MM.1S (cell line): ENCODE measurements around the gene OSGIN1.

Experiments used
- DNase-seq: peaks from one replicate; pipeline ENCODE4 v3.0.0-alpha.2; 2015
- H2AFZ ChIP-seq: fragments of 300-600 bp; sonication (generic); 2 replicates; pipeline ENCODE4 v1.6.0; 2016; ENCODE audit warnings: antibody characterized with exemption, low read length
- H3F3A ChIP-seq: fragments of 300-600 bp; sonication (generic); 2 replicates; pipeline ENCODE4 v1.6.1; 2016; ENCODE audit warnings: mild to moderate bottlenecking, antibody characterized with exemption, low read length, moderate library complexity, mixed read lengths; ENCODE audit not compliant: insufficient read depth
- H3K27ac ChIP-seq: fragments of 300-600 bp; sonication (generic); 2 replicates; pipeline ENCODE4 v1.5.1; 2016; ENCODE audit warnings: mild to moderate bottlenecking, low read length
- H3K27me3 ChIP-seq: fragments of 300-600 bp; sonication (generic); replicated peaks from 2 replicates; pipeline ENCODE4 v1.6.0; 2016; ENCODE audit warnings: low read length; ENCODE audit not compliant: insufficient read depth
- H3K36me3 ChIP-seq: fragments of 300-600 bp; sonication (generic); replicated peaks from 2 replicates; pipeline ENCODE4 v1.6.1; 2016; ENCODE audit warnings: mild to moderate bottlenecking, low read length, mixed read lengths; ENCODE audit not compliant: insufficient read depth
- H3K4me1 ChIP-seq: fragments of 300-600 bp; sonication (generic); 2 replicates; pipeline ENCODE4 v1.6.1; 2016; ENCODE audit warnings: low read length, mixed read lengths
- H3K4me2 ChIP-seq: fragments of 300-600 bp; sonication (generic); 2 replicates; pipeline ENCODE4 v1.6.0; 2016; ENCODE audit warnings: low read depth, low read length
- H3K4me3 ChIP-seq: fragments of 300-600 bp; sonication (generic); 2 replicates; pipeline ENCODE4 v1.5.1; 2016; ENCODE audit warnings: low read length, mixed read lengths
- H3K79me2 ChIP-seq: fragments of 300-600 bp; sonication (generic); 2 replicates; pipeline ENCODE4 v1.6.1; 2016; ENCODE audit warnings: mixed run types, low read length, mixed read lengths
- H3K9ac ChIP-seq: fragments of 300-600 bp; sonication (generic); 2 replicates; pipeline ENCODE4 v1.6.1; 2016; ENCODE audit warnings: low read length, mixed read lengths
- H3K9me2 ChIP-seq: fragments of 300-600 bp; sonication (generic); replicated peaks from 2 replicates; pipeline ENCODE4 v1.6.1; 2016; ENCODE audit warnings: mild to moderate bottlenecking, low read length, mixed read lengths; ENCODE audit not compliant: insufficient read depth
- H3K9me3 ChIP-seq: fragments of 300-600 bp; sonication (generic); replicated peaks from 2 replicates; pipeline ENCODE4 v1.6.1; 2016; ENCODE audit warnings: mild to moderate bottlenecking, low read length, mixed read lengths; ENCODE audit not compliant: insufficient read depth
- H4K20me1 ChIP-seq: fragments of 300-600 bp; sonication (generic); 2 replicates; pipeline ENCODE4 v1.6.1; 2016; ENCODE audit warnings: mild to moderate bottlenecking, low read length, moderate library complexity, mixed read lengths; ENCODE audit not compliant: insufficient read depth
- CTCF ChIP-seq: fragments of 300-600 bp; sonication (generic); IDR thresholded peaks from 2 replicates; pipeline ENCODE4 v1.5.1; 2016; ENCODE audit warnings: antibody characterized with exemption, low read length, mixed read lengths
- EZH2 ChIP-seq: fragments of 300-600 bp; sonication (generic); optimal IDR thresholded peaks from 2 replicates; pipeline ENCODE3; 2017; ENCODE audit warnings: low read depth, mild to moderate bottlenecking, antibody characterized with exemption, low read length, mixed read lengths
- EZH2phosphoT487 ChIP-seq: fragments of 300-600 bp; sonication (generic); IDR thresholded peaks from 2 replicates; pipeline ENCODE4 v1.6.1; 2018; ENCODE audit warnings: antibody characterized with exemption, low read length

OSGIN1 gene

GRCh38 chr16:83951544-83951943 is 1.5 kb upstream of the OSGIN1 start:
- H3K36me3 ChIP-seq = no peaks in the 10 kb centered on the region
- H4K20me1 ChIP-seq = no peaks in the 10 kb centered on the region
- no peaks in the 10 kb centered on the region for H3K79me2 ChIP-seq
- H3K4me1 ChIP-seq = 0 out of 2 replicates have a peak, but pooled peaks cover 2% of the 10 kb centered on the region
- no peak overlapping the region for H3K9ac ChIP-seq
- DNase-seq = no peak
- no peaks in the 10 kb centered on the region for H3F3A ChIP-seq
- H3K4me2 ChIP-seq = no peak overlapping the region
- H3K9me3 ChIP-seq = no peaks in the 10 kb centered on the region
- no peak overlapping the region for H3K4me3 ChIP-seq
- 0 out of 2 replicates have a peak, but pooled peaks cover 8% of the 10 kb centered on the region for H3K27me3 ChIP-seq
- no peaks in the 10 kb centered on the region for H3K9me2 ChIP-seq
- H2AFZ ChIP-seq = no peak overlapping the region
- no peak overlapping the region for H3K27ac ChIP-seq
- no peak for TF ChIP-seq EZH2
- no peak for TF ChIP-seq EZH2phosphoT487
- TF ChIP-seq CTCF = no peak

- Histone ChIP-seq H3K4me1 (0 out of 2 replicates have a peak, but pooled peaks cover 2% of the 10 kb centered on the region), H3K79me2 (no peaks in the 10 kb centered on the region), H3K4me3 (no peak overlapping the region), H3F3A (no peaks in the 10 kb centered on the region), H3K27ac (no peak overlapping the region), H3K9ac (no peak overlapping the region), H3K36me3 (no peaks in the 10 kb centered on the region), H3K27me3 (no peaks in the 10 kb centered on the region), H4K20me1 (no peaks in the 10 kb centered on the region), H3K9me2 (no peaks in the 10 kb centered on the region), H2AFZ (peak overlapping the region; percentile 67; the same call in 1 of the 2 replicates), H3K4me2 (peak overlapping the region; percentile 92; the same call in 1 of the 2 replicates), H3K9me3 (no peaks in the 10 kb centered on the region)
- DNase-seq = no peak
- TF ChIP-seq EZH2phosphoT487 (no peak), EZH2 (no peak), CTCF (no peak)
Observed at GRCh38 chr16:83952587-83952939, 477 bp upstream of the OSGIN1 start.

GRCh38 chr16:83953796-83954576 is 946 bp downstream of the OSGIN1 start:
- H3K9me2 ChIP-seq = no peaks in the 10 kb centered on the region
- H4K20me1 ChIP-seq = no peaks in the 10 kb centered on the region
- peak overlapping the region; percentile 92 for H3K4me2 ChIP-seq
- peak; percentile 66 for DNase-seq
- H3K9me3 ChIP-seq = no peaks in the 10 kb centered on the region
- peak; percentile 62 for TF ChIP-seq CTCF
- no peak for TF ChIP-seq EZH2
- peak overlapping the region; percentile 51; the same call in 1 of the 2 replicates for H3K9ac ChIP-seq
- H3K79me2 ChIP-seq = no peaks in the 10 kb centered on the region
- no peaks in the 10 kb centered on the region for H3K27me3 ChIP-seq
- H3K36me3 ChIP-seq = no peaks in the 10 kb centered on the region
- peak overlapping the region; percentile 25; the same call in 1 of the 2 replicates for H3K27ac ChIP-seq
- no peaks in the 10 kb centered on the region for H3F3A ChIP-seq
- 0 out of 2 replicates have a peak, but pooled peaks cover 2% of the 10 kb centered on the region for H3K4me1 ChIP-seq
- peak overlapping the region; percentile 65 for H3K4me3 ChIP-seq
- H2AFZ ChIP-seq = peak overlapping the region; percentile 67
